Measurements from ENCODE around the gene SCFD2.
"Not testable (repeated sequence)": the region's sequence is repeated elsewhere in the genome, so short reads cannot be mapped to it uniquely, and the experiment has no call there.

The SCFD2 gene

GRCh38 chr4:53043055-53043454, 322.8 kb downstream of the SCFD2 start:
- DNase-seq: no peak

GRCh38 chr4:53040851-53041250, 325.0 kb downstream of the SCFD2 start:
- DNase-seq: no peak

GRCh38 chr4:53040459-53040815, 325.4 kb downstream of the SCFD2 start:
- no peak for DNase-seq

- DNase-seq: peak; percentile 89
Observed at GRCh38 chr4:53039741-53040458, 326.0 kb downstream of the SCFD2 start.

- no peak for DNase-seq
Observed at GRCh38 chr4:53037892-53038291, 328.0 kb downstream of the SCFD2 start.

- not testable (repeated sequence) for DNase-seq
Observed at GRCh38 chr4:53032908-53033307, 333.0 kb downstream of the SCFD2 start.

- no peak for DNase-seq
Observed at GRCh38 chr4:53026233-53026632, 339.6 kb downstream of the SCFD2 start.

- DNase-seq: no peak
Observed at GRCh38 chr4:53023677-53024299, 342.1 kb downstream of the SCFD2 start.

GRCh38 chr4:53022513-53023100, 343.3 kb downstream of the SCFD2 start:
- no peak for DNase-seq

GRCh38 chr4:53021754-53022512, 343.9 kb downstream of the SCFD2 start:
- no peak for DNase-seq

GRCh38 chr4:53019485-53020382, 346.1 kb downstream of the SCFD2 start:
- DNase-seq: no peak

- no peak for DNase-seq
Observed at GRCh38 chr4:53018471-53018870, 347.4 kb downstream of the SCFD2 start.

GRCh38 chr4:53016099-53016820, 349.6 kb downstream of the SCFD2 start:
- no peak for DNase-seq

- peak; percentile 73 to 85 for DNase-seq
Observed at GRCh38 chr4:53015681-53016080, 350.2 kb downstream of the SCFD2 start.

GRCh38 chr4:53014881-53015280, 351.0 kb downstream of the SCFD2 start:
- DNase-seq: no peak

- DNase-seq: no peak
Observed at GRCh38 chr4:53013873-53014775, 351.7 kb downstream of the SCFD2 start.

GRCh38 chr4:53012738-53013137, 353.1 kb downstream of the SCFD2 start:
- peak; percentile 81 to 86 for DNase-seq

GRCh38 chr4:53011259-53011905, 354.5 kb downstream of the SCFD2 start:
- DNase-seq: no peak

- no peak for DNase-seq
Observed at GRCh38 chr4:53010318-53010717, 355.5 kb downstream of the SCFD2 start.

GRCh38 chr4:53009824-53010223, 356.0 kb downstream of the SCFD2 start:
- DNase-seq: no peak

Data from Kasumi-1 (cell line).